GM12891 (cell line): Measurements from ENCODE around the gene ATP11A.

Source experiments
- POLR2A ChIP-seq: IDR thresholded peaks from 2 replicates; pipeline ENCODE4 v1.6.1; 2011; ENCODE audit warnings: low read depth, low read length, control low read depth
- POLR2AphosphoS5 ChIP-seq: IDR thresholded peaks from 2 replicates; pipeline ENCODE4 v1.6.1; 2011; ENCODE audit warnings: low read depth, low read length, control low read depth

GRCh38 chr13:112709825-112710783 is 20.3 kb downstream of the ATP11A start:
- TF ChIP-seq POLR2A (no peak), POLR2AphosphoS5 (no peak)
